ENCODE data around the gene WDFY2. TPM values are rescaled to one million over a fixed set of nuclear protein-coding genes. Genes with fewer than 3 reads are reported as not detected.
"Not testable (repeated sequence)": the region's sequence is repeated elsewhere in the genome, so short reads cannot be mapped to it uniquely, and the experiment has no call there.

WDFY2 gene
- polyA plus RNA-seq, 2 donors: 5.4 to 6.9 TPM

GRCh38 chr13:51682686-51683085 is 98.4 kb downstream of the WDFY2 start:
- H3K4me3 ChIP-seq (ENCODE audit: low read depth in 1 of 2, low read length in 2 of 2): no peak overlapping the region
- no peaks in the 10 kb centered on the region for H3K9me3 ChIP-seq (ENCODE audit: control insufficient read depth in 2 of 2, insufficient read depth in 1 of 2, low read depth in 1 of 2, low read length in 1 of 2)
- no peaks in the 10 kb centered on the region for H3K36me3 ChIP-seq (ENCODE audit: control insufficient read depth in 2 of 2, insufficient read depth in 2 of 2, low read length in 1 of 2)
- no peak overlapping the region for H3K27ac ChIP-seq (ENCODE audit: low read depth in 2 of 2, low read length in 1 of 2)
- H3K27me3 ChIP-seq (ENCODE audit: control insufficient read depth in 1 of 2, insufficient read depth in 2 of 2, low read length in 2 of 2): no peaks in the 10 kb centered on the region
- H3K4me1 ChIP-seq (ENCODE audit: control insufficient read depth in 2 of 2, insufficient read depth in 2 of 2, low read length in 1 of 2): no peaks in the 10 kb centered on the region
- 97 to 98% methylated on average over 1 of the region's 1 CpG for WGBS, 2 donors

DNA sequence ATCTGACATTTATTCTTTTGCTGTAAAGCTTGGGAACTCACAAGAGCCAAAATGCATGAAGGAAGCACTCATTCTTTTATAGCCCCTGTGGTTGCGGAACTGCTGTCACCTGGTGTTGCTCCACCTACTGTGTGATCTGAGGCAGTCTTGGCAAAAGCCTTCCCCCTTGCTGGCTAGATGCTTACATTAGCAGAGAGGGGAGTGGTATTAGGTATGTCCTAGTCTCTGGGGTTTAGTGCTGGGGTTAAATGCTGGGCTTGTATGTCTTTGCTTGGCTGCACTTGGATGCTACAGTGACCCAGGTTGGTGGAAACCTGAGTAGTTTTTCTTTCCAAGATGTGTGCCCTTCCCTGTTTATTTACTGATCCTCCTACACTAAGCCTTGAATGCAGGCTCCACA is 99.3 kb downstream of the WDFY2 start:
- no peaks in the 10 kb centered on the region for H3K27me3 ChIP-seq (ENCODE audit: control insufficient read depth in 1 of 2, insufficient read depth in 2 of 2, low read length in 2 of 2)
- no peaks in the 10 kb centered on the region for H3K9me3 ChIP-seq (ENCODE audit: control insufficient read depth in 2 of 2, insufficient read depth in 1 of 2, low read depth in 1 of 2, low read length in 1 of 2)
- H3K4me1 ChIP-seq (ENCODE audit: control insufficient read depth in 2 of 2, insufficient read depth in 2 of 2, low read length in 1 of 2): no peaks in the 10 kb centered on the region
- no peak overlapping the region for H3K4me3 ChIP-seq (ENCODE audit: low read depth in 1 of 2, low read length in 2 of 2)
- H3K36me3 ChIP-seq (ENCODE audit: control insufficient read depth in 2 of 2, insufficient read depth in 2 of 2, low read length in 1 of 2): no peaks in the 10 kb centered on the region
- 84% methylated on average over 1 of the region's 1 CpG for WGBS, 2 donors
- H3K27ac ChIP-seq (ENCODE audit: low read depth in 2 of 2, low read length in 1 of 2): peak overlapping the region; percentile 46 to 68

- Histone ChIP-seq H3K9me3 (ENCODE audit: control insufficient read depth in 2 of 2, insufficient read depth in 1 of 2, low read depth in 1 of 2, low read length in 1 of 2) (no peaks in the 10 kb centered on the region), H3K4me3 (ENCODE audit: low read depth in 1 of 2, low read length in 2 of 2) (no peak overlapping the region), H3K36me3 (ENCODE audit: control insufficient read depth in 2 of 2, insufficient read depth in 2 of 2, low read length in 1 of 2) (no peaks in the 10 kb centered on the region), H3K4me1 (ENCODE audit: control insufficient read depth in 2 of 2, insufficient read depth in 2 of 2, low read length in 1 of 2) (no peaks in the 10 kb centered on the region), H3K27ac (ENCODE audit: low read depth in 2 of 2, low read length in 1 of 2) (peak overlapping the region; percentile 25 to 68), H3K27me3 (ENCODE audit: control insufficient read depth in 1 of 2, insufficient read depth in 2 of 2, low read length in 2 of 2) (no peaks in the 10 kb centered on the region)
- WGBS, 2 donors: 55 to 64% methylated on average over 3 of the region's 3 CpGs
Observed at GRCh38 chr13:51684076-51684475, 99.8 kb downstream of the WDFY2 start.

DNA sequence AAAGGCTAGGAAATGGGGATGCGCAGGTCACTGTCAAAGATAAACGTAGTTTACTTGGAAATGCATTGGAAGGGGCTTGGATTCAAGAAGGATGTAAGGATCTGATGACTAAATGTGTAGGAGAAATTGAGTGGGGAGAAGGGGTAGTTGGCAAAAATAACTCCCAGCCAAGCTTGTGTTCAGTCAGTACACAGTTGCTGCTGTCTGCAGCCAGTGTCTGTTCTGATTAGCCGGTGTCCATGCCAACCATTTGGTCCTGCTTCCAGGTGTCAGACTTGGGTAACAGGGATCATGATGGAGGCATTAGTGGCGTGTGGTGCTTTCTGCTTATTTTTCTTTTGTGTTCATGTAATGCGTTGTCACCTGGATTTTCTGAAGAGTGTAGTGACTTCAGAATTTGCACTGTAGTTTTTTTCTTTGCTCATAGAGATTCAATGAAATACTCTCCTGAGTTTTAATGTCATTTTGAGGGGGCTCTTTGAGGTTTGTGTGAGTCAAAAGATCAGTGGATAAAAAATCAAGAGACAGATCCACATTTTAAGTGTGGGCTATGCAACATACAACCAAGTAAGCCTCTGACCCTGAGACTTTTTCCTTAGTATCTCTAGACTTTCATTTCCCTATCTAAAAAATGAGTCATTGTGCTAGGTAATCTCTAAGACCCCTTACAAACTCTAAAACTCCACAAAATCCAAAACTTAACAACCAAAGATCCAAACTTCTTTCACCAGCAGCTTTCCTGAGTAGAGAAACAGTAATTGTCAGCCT is 103.9 kb downstream of the WDFY2 start:
- H3K27me3 ChIP-seq (ENCODE audit: control insufficient read depth in 1 of 2, insufficient read depth in 2 of 2, low read length in 2 of 2): no peaks in the 10 kb centered on the region
- no peaks in the 10 kb centered on the region for H3K36me3 ChIP-seq (ENCODE audit: control insufficient read depth in 2 of 2, insufficient read depth in 2 of 2, low read length in 1 of 2)
- no peaks in the 10 kb centered on the region for H3K9me3 ChIP-seq (ENCODE audit: control insufficient read depth in 2 of 2, insufficient read depth in 1 of 2, low read depth in 1 of 2, low read length in 1 of 2)
- H3K27ac ChIP-seq (ENCODE audit: low read depth in 2 of 2, low read length in 1 of 2): no peak overlapping the region
- WGBS, 2 donors: 91 to 94% methylated on average over 5 of the region's 5 CpGs
- H3K4me1 ChIP-seq (ENCODE audit: control insufficient read depth in 2 of 2, insufficient read depth in 2 of 2, low read length in 1 of 2): no peaks in the 10 kb centered on the region
- no peak overlapping the region for H3K4me3 ChIP-seq (ENCODE audit: low read depth in 1 of 2, low read length in 2 of 2)

- no peaks in the 10 kb centered on the region for H3K4me1 ChIP-seq (ENCODE audit: control insufficient read depth in 2 of 2, insufficient read depth in 2 of 2, low read length in 1 of 2)
- H3K9me3 ChIP-seq (ENCODE audit: control insufficient read depth in 2 of 2, insufficient read depth in 1 of 2, low read depth in 1 of 2, low read length in 1 of 2): no peaks in the 10 kb centered on the region
- no peak overlapping the region for H3K27ac ChIP-seq (ENCODE audit: low read depth in 2 of 2, low read length in 1 of 2)
- H3K36me3 ChIP-seq (ENCODE audit: control insufficient read depth in 2 of 2, insufficient read depth in 2 of 2, low read length in 1 of 2): no peaks in the 10 kb centered on the region
- WGBS, 2 donors: 73 to 79% methylated on average over 8 of the region's 8 CpGs
- no peak overlapping the region for H3K4me3 ChIP-seq (ENCODE audit: low read depth in 1 of 2, low read length in 2 of 2)
- no peaks in the 10 kb centered on the region for H3K27me3 ChIP-seq (ENCODE audit: control insufficient read depth in 1 of 2, insufficient read depth in 2 of 2, low read length in 2 of 2)
Observed at GRCh38 chr13:51688937-51689662, 104.8 kb downstream of the WDFY2 start.

DNA sequence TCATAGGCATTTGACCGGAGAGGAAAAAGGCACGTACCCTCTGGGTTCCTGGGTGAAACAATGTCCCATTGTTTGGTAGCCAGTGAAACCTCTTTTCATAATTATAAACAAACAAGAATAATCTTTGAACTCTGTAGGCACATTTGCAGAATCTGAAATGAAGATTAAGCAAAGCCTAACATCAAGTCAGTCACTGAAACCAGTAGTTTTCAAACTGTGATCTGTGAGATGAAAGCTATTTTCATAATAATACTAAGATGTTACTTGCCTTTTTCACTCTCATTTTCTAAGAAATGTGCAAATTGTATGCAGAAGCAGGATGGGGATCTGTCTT is 105.4 kb downstream of the WDFY2 start:
- 59 to 61% methylated on average over 2 of the region's 2 CpGs for WGBS, 2 donors
- no peak overlapping the region for H3K27ac ChIP-seq (ENCODE audit: low read depth in 2 of 2, low read length in 1 of 2)
- H3K36me3 ChIP-seq (ENCODE audit: control insufficient read depth in 2 of 2, insufficient read depth in 2 of 2, low read length in 1 of 2): no peaks in the 10 kb centered on the region
- no peaks in the 10 kb centered on the region for H3K4me1 ChIP-seq (ENCODE audit: control insufficient read depth in 2 of 2, insufficient read depth in 2 of 2, low read length in 1 of 2)
- H3K27me3 ChIP-seq (ENCODE audit: control insufficient read depth in 1 of 2, insufficient read depth in 2 of 2, low read length in 2 of 2): no peaks in the 10 kb centered on the region
- H3K9me3 ChIP-seq (ENCODE audit: control insufficient read depth in 2 of 2, insufficient read depth in 1 of 2, low read depth in 1 of 2, low read length in 1 of 2): no peaks in the 10 kb centered on the region
- no peak overlapping the region for H3K4me3 ChIP-seq (ENCODE audit: low read depth in 1 of 2, low read length in 2 of 2)

DNA sequence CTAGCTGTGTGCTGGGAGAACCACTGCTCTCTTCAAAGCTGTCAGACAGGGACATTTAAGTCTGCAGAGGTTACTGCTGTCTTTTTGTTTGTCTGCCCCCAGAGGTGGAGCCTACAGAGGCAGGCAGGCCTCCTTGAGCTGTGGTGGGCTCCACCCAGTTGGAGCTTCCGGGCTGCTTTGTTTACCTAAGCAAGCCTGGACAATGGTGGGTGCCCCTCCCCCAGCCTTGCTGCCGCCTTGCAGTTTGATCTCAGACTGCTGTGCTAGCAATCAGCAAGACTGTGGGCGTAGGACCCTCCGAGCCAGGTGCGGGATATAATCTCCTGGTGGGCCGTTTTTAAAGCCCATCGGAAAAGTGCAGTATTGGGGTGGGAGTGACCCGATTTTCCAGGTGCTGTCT is 111.4 kb downstream of the WDFY2 start:
- H3K27me3 ChIP-seq (ENCODE audit: control insufficient read depth in 1 of 2, insufficient read depth in 2 of 2, low read length in 2 of 2); H3K4me3 ChIP-seq (ENCODE audit: low read depth in 1 of 2, low read length in 2 of 2); H3K36me3 ChIP-seq (ENCODE audit: control insufficient read depth in 2 of 2, insufficient read depth in 2 of 2, low read length in 1 of 2); H3K27ac ChIP-seq (ENCODE audit: low read depth in 2 of 2, low read length in 1 of 2); H3K4me1 ChIP-seq (ENCODE audit: control insufficient read depth in 2 of 2, insufficient read depth in 2 of 2, low read length in 1 of 2); H3K9me3 ChIP-seq (ENCODE audit: control insufficient read depth in 2 of 2, insufficient read depth in 1 of 2, low read depth in 1 of 2, low read length in 1 of 2): not testable (repeated sequence)
- 82 to 86% methylated on average over 8 of the region's 8 CpGs for WGBS, 2 donors

DNA sequence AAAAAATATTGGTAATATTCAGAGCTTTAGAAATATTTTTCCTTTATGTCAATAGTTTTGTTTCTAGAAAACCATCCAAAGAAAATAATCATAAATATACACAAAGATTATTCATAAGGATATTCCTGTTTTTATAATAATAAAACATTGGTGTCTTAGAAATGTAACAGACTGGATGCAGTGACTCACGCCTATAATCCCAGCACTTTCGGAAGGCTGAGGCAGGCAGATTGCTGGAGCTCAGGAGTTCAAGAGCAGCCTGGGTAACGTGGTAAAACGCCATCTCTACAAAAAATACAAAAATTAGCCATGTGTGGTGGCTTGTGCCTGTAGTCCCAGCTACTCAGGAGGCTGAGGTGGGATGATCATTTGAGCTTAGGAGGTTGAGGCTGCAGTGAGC is 112.9 kb downstream of the WDFY2 start:
- 83 to 84% methylated on average over 4 of the region's 4 CpGs for WGBS, 2 donors
- H3K27ac ChIP-seq (ENCODE audit: low read depth in 2 of 2, low read length in 1 of 2): no peak overlapping the region
- no peaks in the 10 kb centered on the region for H3K4me1 ChIP-seq (ENCODE audit: control insufficient read depth in 2 of 2, insufficient read depth in 2 of 2, low read length in 1 of 2)
- no peaks in the 10 kb centered on the region for H3K9me3 ChIP-seq (ENCODE audit: control insufficient read depth in 2 of 2, insufficient read depth in 1 of 2, low read depth in 1 of 2, low read length in 1 of 2)
- H3K4me3 ChIP-seq (ENCODE audit: low read depth in 1 of 2, low read length in 2 of 2): no peak overlapping the region
- no peaks in the 10 kb centered on the region for H3K27me3 ChIP-seq (ENCODE audit: control insufficient read depth in 1 of 2, insufficient read depth in 2 of 2, low read length in 2 of 2)
- H3K36me3 ChIP-seq (ENCODE audit: control insufficient read depth in 2 of 2, insufficient read depth in 2 of 2, low read length in 1 of 2): no peaks in the 10 kb centered on the region

DNA sequence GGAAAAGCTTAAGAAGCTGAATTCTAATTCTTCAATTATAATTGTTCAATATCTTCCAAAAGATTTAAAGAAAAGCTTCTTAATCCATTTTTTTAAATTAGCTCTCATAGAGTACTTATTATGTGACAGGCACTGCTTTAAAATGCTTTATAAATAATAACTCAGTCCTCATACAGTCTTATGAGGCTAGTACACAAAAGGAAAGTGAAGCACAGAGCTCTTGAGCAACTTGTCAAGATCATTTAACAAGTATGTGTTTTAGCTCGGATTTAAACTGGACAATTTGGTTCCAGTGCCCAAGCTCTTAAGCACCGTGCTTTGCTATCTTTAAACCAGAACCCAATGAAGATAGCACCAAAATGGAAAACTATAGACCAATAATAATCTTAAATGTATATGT is 113.6 kb downstream of the WDFY2 start:
- Histone ChIP-seq H3K4me3 (ENCODE audit: low read depth in 1 of 2, low read length in 2 of 2) (no peak overlapping the region), H3K36me3 (ENCODE audit: control insufficient read depth in 2 of 2, insufficient read depth in 2 of 2, low read length in 1 of 2) (no peaks in the 10 kb centered on the region), H3K9me3 (ENCODE audit: control insufficient read depth in 2 of 2, insufficient read depth in 1 of 2, low read depth in 1 of 2, low read length in 1 of 2) (no peaks in the 10 kb centered on the region), H3K4me1 (ENCODE audit: control insufficient read depth in 2 of 2, insufficient read depth in 2 of 2, low read length in 1 of 2) (no peaks in the 10 kb centered on the region), H3K27me3 (ENCODE audit: control insufficient read depth in 1 of 2, insufficient read depth in 2 of 2, low read length in 2 of 2) (no peaks in the 10 kb centered on the region), H3K27ac (ENCODE audit: low read depth in 2 of 2, low read length in 1 of 2) (no peak overlapping the region)
- 72 to 80% methylated on average over 2 of the region's 2 CpGs for WGBS, 2 donors

- Histone ChIP-seq H3K27ac (ENCODE audit: low read depth in 2 of 2, low read length in 1 of 2) (no peak overlapping the region), H3K36me3 (ENCODE audit: control insufficient read depth in 2 of 2, insufficient read depth in 2 of 2, low read length in 1 of 2) (no peaks in the 10 kb centered on the region), H3K27me3 (ENCODE audit: control insufficient read depth in 1 of 2, insufficient read depth in 2 of 2, low read length in 2 of 2) (no peaks in the 10 kb centered on the region), H3K4me1 (ENCODE audit: control insufficient read depth in 2 of 2, insufficient read depth in 2 of 2, low read length in 1 of 2) (no peaks in the 10 kb centered on the region), H3K9me3 (ENCODE audit: control insufficient read depth in 2 of 2, insufficient read depth in 1 of 2, low read depth in 1 of 2, low read length in 1 of 2) (no peaks in the 10 kb centered on the region), H3K4me3 (ENCODE audit: low read depth in 1 of 2, low read length in 2 of 2) (no peak overlapping the region)
- WGBS, 2 donors: 76 to 82% methylated on average over 3 of the region's 3 CpGs
Observed at GRCh38 chr13:51698352-51698751, 114.1 kb downstream of the WDFY2 start.
